PC-3 (cell line): ENCODE results near the gene ETNK2. TPM values are rescaled to one million over a fixed set of nuclear protein-coding genes. Genes with fewer than 3 reads are reported as not detected.

Experiments used
- ATAC-seq: fragments of 200-7000 bp; cut with Tn5 transposase; 2 replicates; pipeline ENCODE4 v1.9.1; 2020; ENCODE audit warnings: mild to moderate bottlenecking, moderate library complexity
- BruUV-seq: library from RNA; stranded (reverse); fragments of 400-500 nt; replicated peaks from 2 replicates; lab custom pipeline; 2021; lab: Mats Ljungman, UMichigan
- CTCF ChIA-PET: fragments of 300-600 bp; sonication (Branson Sonifier 250); formaldehyde crosslinking; loops from one replicate; lab custom pipeline; 2022; ENCODE audit warnings: antibody characterized with exemption; lab: Charles Lee
- POLR2A ChIA-PET: fragments of 300-600 bp; sonication (Branson Sonifier 250); formaldehyde crosslinking; loops from one replicate; lab custom pipeline; 2022; ENCODE audit warnings: antibody characterized with exemption; ENCODE audit not compliant: unreplicated experiment; lab: Charles Lee
- DNase-seq: peaks from one replicate; pipeline ENCODE4 v3.0.0-alpha.2; 2015
- H2AFZ ChIP-seq: fragments of 300-600 bp; sonication (generic); 2 replicates; pipeline ENCODE4 v1.6.0; 2016; ENCODE audit warnings: antibody characterized with exemption, low read length
- H3F3A ChIP-seq: fragments of 300-600 bp; sonication (generic); one replicate; pipeline ENCODE4 v1.6.0; 2017; ENCODE audit warnings: antibody characterized with exemption, low read length, control low read depth, mild to moderate bottlenecking; ENCODE audit not compliant: unreplicated experiment
- H3K27ac ChIP-seq: fragments of 300-600 bp; sonication (generic); 2 replicates; pipeline ENCODE4 v1.5.1; 2016; ENCODE audit warnings: mild to moderate bottlenecking, low read length
- H3K27me3 ChIP-seq: fragments of 300-600 bp; sonication (generic); 2 replicates; pipeline ENCODE4 v1.6.1; 2016; ENCODE audit warnings: low read length, mixed read lengths
- H3K36me3 ChIP-seq: fragments of 300-600 bp; sonication (generic); 2 replicates; pipeline ENCODE4 v1.6.1; 2016; ENCODE audit warnings: low read depth, mixed run types, low read length, mixed read lengths
- H3K4me1 ChIP-seq: fragments of 300-600 bp; sonication (generic); 2 replicates; pipeline ENCODE4 v1.5.1; 2016; ENCODE audit warnings: low read length; ENCODE audit not compliant: insufficient read depth
- H3K4me2 ChIP-seq: fragments of 300-600 bp; sonication (generic); 2 replicates; pipeline ENCODE4 v1.6.0; 2016; ENCODE audit warnings: low read length
- H3K4me3 ChIP-seq: fragments of 300-600 bp; sonication (generic); 2 replicates; pipeline ENCODE4 v1.5.1; 2016; ENCODE audit warnings: mild to moderate bottlenecking, low read length, mixed read lengths
- H3K79me2 ChIP-seq: fragments of 300-600 bp; sonication (generic); 2 replicates; pipeline ENCODE4 v1.6.1; 2017; ENCODE audit warnings: low read length, mixed read lengths
- H3K9ac ChIP-seq: fragments of 300-600 bp; sonication (generic); 2 replicates; pipeline ENCODE4 v1.6.0; 2016; ENCODE audit warnings: mild to moderate bottlenecking, low read length
- H3K9me2 ChIP-seq: fragments of 300-600 bp; sonication (generic); replicated peaks from 2 replicates; pipeline ENCODE4 v1.6.1; 2016; ENCODE audit warnings: mixed run types, low read length, mixed read lengths
- H3K9me3 ChIP-seq: fragments of 300-600 bp; sonication (generic); 2 replicates; pipeline ENCODE4 v1.6.1; 2016; ENCODE audit warnings: low read length, mixed read lengths
- H4K20me1 ChIP-seq: fragments of 300-600 bp; sonication (generic); 2 replicates; pipeline ENCODE4 v1.6.1; 2016; ENCODE audit warnings: low read length, mixed read lengths
- CTCF ChIP-seq: fragments of 300-600 bp; sonication (generic); conservative IDR thresholded peaks from 2 replicates; pipeline ENCODE4 v1.5.1; 2017; ENCODE audit warnings: antibody characterized with exemption, low read depth, mild to moderate bottlenecking, low read length
- EZH2 ChIP-seq: fragments of 300-600 bp; sonication (generic); IDR thresholded peaks from one replicate; pipeline ENCODE4 v1.6.1; 2017; ENCODE audit warnings: antibody characterized with exemption, mild to moderate bottlenecking, low read length; ENCODE audit not compliant: unreplicated experiment
- EZH2phosphoT487 ChIP-seq: fragments of 300-600 bp; sonication (generic); IDR thresholded peaks from 2 replicates; pipeline ENCODE4 v1.6.1; 2018; ENCODE audit warnings: mild to moderate bottlenecking, antibody characterized with exemption, low read length, borderline replicate concordance
- intact Hi-C: fragments of 100-400 bp; cut with micrococcal nuclease; formaldehyde crosslinking; loops from 2 replicates; pipeline ENCODE4 v1.9.0; 2023
- total RNA-seq: library from RNA; depleted of rRNA; stranded (reverse); fragments of >200 nt; gene quantifications from 2 replicates; pipeline ENCODE4 v1.2.3, GENCODE V29; 2014

Gene ETNK2
- total RNA-seq, 1 experiment from 2014 or later: 37.1 TPM

DNA sequence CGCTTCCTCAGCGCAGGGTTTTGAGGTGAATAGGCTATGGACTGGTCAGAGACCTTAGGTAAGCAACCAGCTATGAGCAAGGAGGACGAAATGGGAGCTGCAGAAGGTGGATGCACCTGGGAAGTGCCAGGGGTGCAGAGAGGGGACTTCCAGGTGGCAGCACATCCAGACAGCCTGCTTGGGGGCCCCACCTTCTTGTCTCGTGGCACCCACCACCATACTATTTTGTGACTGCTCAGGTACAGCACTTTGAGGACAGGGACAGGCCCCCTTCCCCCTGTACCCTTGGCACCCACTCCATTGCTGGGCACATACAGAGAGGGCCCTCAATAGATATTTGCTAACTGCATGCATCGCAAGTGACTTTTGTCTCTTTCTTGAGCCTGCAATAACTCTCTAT, 45.2 kb upstream of the ETNK2 start:
- POLR2A ChIA-PET: no interaction called here
- no peaks in the 10 kb centered on the region for H3F3A ChIP-seq
- BruUV-seq: no TSS peak
- H3K27ac ChIP-seq: no peak overlapping the region
- H3K36me3 ChIP-seq: no peaks in the 10 kb centered on the region
- no peaks in the 10 kb centered on the region for H4K20me1 ChIP-seq
- TF ChIP-seq CTCF (no peak), EZH2phosphoT487 (no peak), EZH2 (no peak)
- H3K4me1 ChIP-seq: peaks cover 30% of the 10 kb centered on the region
- no peaks in the 10 kb centered on the region for H3K9me3 ChIP-seq
- H2AFZ ChIP-seq: no peak overlapping the region
- DNase-seq: no peak
- CTCF ChIA-PET: no interaction called here
- H3K4me2 ChIP-seq: no peak overlapping the region
- intact Hi-C loops: no loop called here
- no peak for ATAC-seq
- H3K9ac ChIP-seq: no peak overlapping the region
- no peak overlapping the region for H3K4me3 ChIP-seq
- H3K9me2 ChIP-seq: no peaks in the 10 kb centered on the region
- no peaks in the 10 kb centered on the region for H3K79me2 ChIP-seq
- H3K27me3 ChIP-seq: no peaks in the 10 kb centered on the region

GRCh38 chr1:204196068-204196795, 44.4 kb upstream of the ETNK2 start, which contains the start of gene KISS1:
Gene KISS1, minus strand, starts transcription at chr1:204196491. Its CDS starts 3,615 bp downstream, at chr1:204192876.
- peak; percentile 40 for DNase-seq
- Histone ChIP-seq H3K79me2 (no peaks in the 10 kb centered on the region), H3K36me3 (no peaks in the 10 kb centered on the region), H3K27ac (no peak within 1 kb of the TSS), H3K9ac (no peak within 1 kb of the TSS), H2AFZ (no peak within 1 kb of the TSS), H3K4me1 (peaks cover 38% of the 10 kb centered on the region), H4K20me1 (no peaks in the 10 kb centered on the region), H3F3A (no peaks in the 10 kb centered on the region), H3K4me3 (no peak within 1 kb of the TSS), H3K9me3 (no peaks in the 10 kb centered on the region), H3K9me2 (no peaks in the 10 kb centered on the region), H3K27me3 (no peaks in the 10 kb centered on the region), H3K4me2 (no peak within 1 kb of the TSS)
- ChIA-PET CTCF (interaction anchor here (0.6 kb wide), 1 partner anchor 10 kb away, joined by 3 read pairs; no protein-coding TSS in a partner anchor), POLR2A (no interaction called here)
- intact Hi-C loops: no loop called here
- ATAC-seq: no peak
- TF ChIP-seq EZH2phosphoT487 (no peak), CTCF (no peak), EZH2 (no peak)
- no TSS peak for BruUV-seq

DNA sequence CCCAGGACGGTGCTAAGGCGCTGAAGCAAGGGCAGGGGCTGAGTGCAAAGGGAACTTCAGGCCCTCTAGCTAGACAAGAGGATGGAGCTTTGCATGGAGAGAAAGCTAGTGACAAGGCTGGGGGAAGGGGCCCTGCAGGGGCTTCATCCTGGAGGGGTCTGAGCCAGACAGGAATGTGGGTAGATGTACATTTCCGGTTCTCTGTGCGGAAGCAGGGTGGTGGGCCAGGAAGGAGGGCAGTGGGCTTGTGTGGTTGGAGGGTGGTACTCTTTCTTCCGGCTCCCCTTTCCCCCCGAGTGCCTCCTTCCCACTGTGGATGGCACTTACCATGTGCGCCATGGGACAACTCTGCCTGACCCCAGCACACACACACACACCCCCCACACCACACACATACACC, 42.9 kb upstream of the ETNK2 start:
- Histone ChIP-seq H3K27ac (no peak overlapping the region), H4K20me1 (no peaks in the 10 kb centered on the region), H3K79me2 (no peaks in the 10 kb centered on the region), H3K4me1 (peaks cover 49% of the 10 kb centered on the region), H3K4me3 (no peak overlapping the region), H3K9ac (no peak overlapping the region), H3K9me2 (no peaks in the 10 kb centered on the region), H3F3A (no peaks in the 10 kb centered on the region), H3K9me3 (no peaks in the 10 kb centered on the region), H3K4me2 (no peak overlapping the region), H3K36me3 (no peaks in the 10 kb centered on the region), H3K27me3 (no peaks in the 10 kb centered on the region), H2AFZ (no peak overlapping the region)
- POLR2A ChIA-PET: no interaction called here
- no TSS peak for BruUV-seq
- TF ChIP-seq EZH2: no peak
- no peak for TF ChIP-seq CTCF
- TF ChIP-seq EZH2phosphoT487: no peak
- intact Hi-C loops: no loop called here
- ATAC-seq (no peak), DNase-seq (no peak)
- CTCF ChIA-PET: interaction anchor here (0.6 kb wide), 1 partner anchor 332 kb away, joined by 4 read pairs; no protein-coding TSS in a partner anchor
